PC-9 (cell line): ENCODE measurements around the gene SPATA4. TPM values are rescaled to one million over a fixed set of nuclear protein-coding genes. Genes with fewer than 3 reads are reported as not detected.

Experiments
- BruUV-seq: library from RNA; stranded (reverse); fragments of 400-500 nt; replicated peaks from 2 replicates; lab custom pipeline; 2021; lab: Mats Ljungman, UMichigan
- CTCF ChIA-PET: fragments of 300-600 bp; sonication (Branson Sonifier 250); formaldehyde crosslinking; loops from one replicate; lab custom pipeline; 2022; ENCODE audit warnings: antibody characterized with exemption; lab: Charles Lee
- POLR2A ChIA-PET: fragments of 300-600 bp; sonication (Branson Sonifier 250); formaldehyde crosslinking; loops from one replicate; lab custom pipeline; 2022; ENCODE audit warnings: antibody characterized with exemption; ENCODE audit not compliant: unreplicated experiment; lab: Charles Lee
- DNase-seq, 2 experiments: peaks; one replicate each; pipeline versions ENCODE4 v3.0.0 to v3.0.0-alpha.2; 2015 to 2022; ENCODE audit warnings: mixed read lengths in 1 of 2
- H2AFZ ChIP-seq: fragments of 200-600 bp; sonication (generic); 2 replicates; pipeline ENCODE4 v1.8.1; 2017; ENCODE audit warnings: antibody characterized with exemption
- H3F3A ChIP-seq: fragments of 200-600 bp; sonication (generic); 2 replicates; pipeline ENCODE4 v1.8.1; 2017; ENCODE audit warnings: antibody characterized with exemption, mild to moderate bottlenecking, low read depth; ENCODE audit not compliant: insufficient read depth
- H3K27ac ChIP-seq: fragments of 200-600 bp; sonication (generic); 2 replicates; pipeline ENCODE4 v1.6.1; 2016; ENCODE audit warnings: mixed run types
- H3K27me3 ChIP-seq: fragments of 200-600 bp; sonication (generic); 2 replicates; pipeline ENCODE4 v1.6.1; 2016; ENCODE audit warnings: low read depth, mixed run types; ENCODE audit not compliant: insufficient read depth
- H3K36me3 ChIP-seq: fragments of 200-600 bp; sonication (generic); 2 replicates; pipeline ENCODE4 v1.6.1; 2016; ENCODE audit warnings: low read depth, mixed run types
- H3K4me1 ChIP-seq: fragments of 200-600 bp; sonication (generic); replicated peaks from 2 replicates; pipeline ENCODE4 v1.6.1; 2016; ENCODE audit warnings: mixed run types; ENCODE audit not compliant: insufficient read depth
- H3K4me2 ChIP-seq: fragments of 200-600 bp; sonication (generic); 2 replicates; pipeline ENCODE4 v1.6.1; 2017; ENCODE audit warnings: mixed run types
- H3K4me3 ChIP-seq: fragments of 200-600 bp; sonication (generic); 2 replicates; pipeline ENCODE4 v1.6.1; 2016; ENCODE audit warnings: mixed run types
- H3K79me2 ChIP-seq: fragments of 200-600 bp; sonication (generic); 2 replicates; pipeline ENCODE4 v1.6.1; 2017; ENCODE audit warnings: low read depth, mixed run types
- H3K9me2 ChIP-seq: fragments of 200-600 bp; sonication (generic); 2 replicates; pipeline ENCODE4 v1.8.1; 2017; ENCODE audit warnings: mild to moderate bottlenecking; ENCODE audit not compliant: insufficient read depth
- H3K9me3 ChIP-seq: fragments of 200-600 bp; sonication (generic); 2 replicates; pipeline ENCODE4 v1.8.1; 2016; ENCODE audit warnings: low read depth; ENCODE audit not compliant: insufficient read depth
- H4K20me1 ChIP-seq: fragments of 200-600 bp; sonication (generic); 2 replicates; pipeline ENCODE4 v1.8.1; 2017; ENCODE audit not compliant: insufficient read depth
- EZH2 ChIP-seq: fragments of 200-600 bp; sonication (generic); IDR thresholded peaks from 2 replicates; pipeline ENCODE4 v1.8.0; 2017; ENCODE audit warnings: antibody characterized with exemption, low read depth
- intact Hi-C: fragments of 100-400 bp; cut with micrococcal nuclease; formaldehyde crosslinking; loops from one replicate; pipeline ENCODE4 v1.10.0; 2022; ENCODE audit not compliant: unreplicated experiment
- total RNA-seq: library from RNA; stranded (reverse); gene quantifications from 2 replicates; pipeline ENCODE4 v1.2.3, GENCODE V29; 2021
- TF ChIP-seq, protein P1 (sequence below): fragments of 200-600 bp; sonication (generic); conservative IDR thresholded peaks from 2 replicates; pipeline ENCODE4 v1.6.1; 2017; ENCODE audit warnings: mixed run types, antibody characterized with exemption, mild to moderate bottlenecking, moderate library complexity

The SPATA4 gene
- total RNA-seq, 1 experiment from 2014 or later = 1.1 TPM

DNA sequence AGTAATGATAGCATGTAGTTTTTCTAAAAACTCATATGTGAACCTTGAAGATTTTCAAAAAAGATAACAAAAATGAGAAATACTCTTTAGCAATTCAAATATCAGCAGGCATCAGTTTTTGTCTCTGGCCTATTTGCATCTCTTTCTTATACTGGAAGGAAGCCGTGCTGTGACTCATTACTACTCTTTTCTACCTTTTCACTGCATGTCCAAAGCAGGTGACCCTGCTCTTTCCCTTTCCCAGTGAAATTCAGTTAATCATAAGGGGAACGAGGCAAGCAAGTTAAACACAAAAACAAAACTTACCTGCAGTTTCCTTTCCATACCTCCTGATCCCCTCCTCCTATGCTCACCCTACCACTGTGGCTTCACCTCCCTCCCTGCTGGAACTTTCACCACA lies 9.3 kb downstream of the SPATA4 start:
- TF ChIP-seq, protein P1, sequence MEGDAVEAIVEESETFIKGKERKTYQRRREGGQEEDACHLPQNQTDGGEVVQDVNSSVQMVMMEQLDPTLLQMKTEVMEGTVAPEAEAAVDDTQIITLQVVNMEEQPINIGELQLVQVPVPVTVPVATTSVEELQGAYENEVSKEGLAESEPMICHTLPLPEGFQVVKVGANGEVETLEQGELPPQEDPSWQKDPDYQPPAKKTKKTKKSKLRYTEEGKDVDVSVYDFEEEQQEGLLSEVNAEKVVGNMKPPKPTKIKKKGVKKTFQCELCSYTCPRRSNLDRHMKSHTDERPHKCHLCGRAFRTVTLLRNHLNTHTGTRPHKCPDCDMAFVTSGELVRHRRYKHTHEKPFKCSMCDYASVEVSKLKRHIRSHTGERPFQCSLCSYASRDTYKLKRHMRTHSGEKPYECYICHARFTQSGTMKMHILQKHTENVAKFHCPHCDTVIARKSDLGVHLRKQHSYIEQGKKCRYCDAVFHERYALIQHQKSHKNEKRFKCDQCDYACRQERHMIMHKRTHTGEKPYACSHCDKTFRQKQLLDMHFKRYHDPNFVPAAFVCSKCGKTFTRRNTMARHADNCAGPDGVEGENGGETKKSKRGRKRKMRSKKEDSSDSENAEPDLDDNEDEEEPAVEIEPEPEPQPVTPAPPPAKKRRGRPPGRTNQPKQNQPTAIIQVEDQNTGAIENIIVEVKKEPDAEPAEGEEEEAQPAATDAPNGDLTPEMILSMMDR = no peak
- TF ChIP-seq EZH2 = no peak
- no peak overlapping the region for H3K4me3 ChIP-seq
- ChIA-PET CTCF (no interaction called here), POLR2A (no interaction called here)
- H3K9me3 ChIP-seq = no peaks in the 10 kb centered on the region
- no peaks in the 10 kb centered on the region for H3K9me2 ChIP-seq
- no peaks in the 10 kb centered on the region for H3K27me3 ChIP-seq
- H3K4me2 ChIP-seq = no peak overlapping the region
- H3F3A ChIP-seq = no peaks in the 10 kb centered on the region
- no peak for DNase-seq
- H3K4me1 ChIP-seq = no peaks in the 10 kb centered on the region
- BruUV-seq = no TSS peak
- no peaks in the 10 kb centered on the region for H4K20me1 ChIP-seq
- H3K27ac ChIP-seq = no peak overlapping the region
- H3K36me3 ChIP-seq = no peaks in the 10 kb centered on the region
- H2AFZ ChIP-seq = no peak overlapping the region
- intact Hi-C loops = no loop called here
- H3K79me2 ChIP-seq = no peaks in the 10 kb centered on the region

DNA sequence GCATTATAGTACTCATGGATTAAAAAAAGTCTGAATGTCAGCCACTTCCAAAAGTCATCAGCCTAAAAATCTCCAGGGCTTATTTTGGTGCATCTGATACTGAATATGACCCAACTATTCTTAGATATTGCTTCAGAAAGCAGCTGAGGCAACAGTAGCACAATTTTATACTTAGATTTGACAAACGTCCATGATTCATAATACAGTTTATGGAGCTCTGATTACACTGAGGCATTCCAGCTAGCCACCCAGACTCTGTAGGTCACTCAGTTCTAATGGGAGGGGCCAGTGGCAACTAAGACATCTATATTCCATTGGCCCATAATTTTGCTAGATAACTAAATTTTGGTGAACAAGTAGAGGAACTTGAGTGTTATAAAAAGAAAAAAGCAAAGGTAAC lies 10.3 kb downstream of the SPATA4 start:
- no peak overlapping the region for H3K4me3 ChIP-seq
- BruUV-seq = no TSS peak
- intact Hi-C loops = no loop called here
- H4K20me1 ChIP-seq = no peaks in the 10 kb centered on the region
- no peaks in the 10 kb centered on the region for H3K27me3 ChIP-seq
- ChIA-PET CTCF (no interaction called here), POLR2A (no interaction called here)
- no peak overlapping the region for H3K4me2 ChIP-seq
- H2AFZ ChIP-seq = no peak overlapping the region
- H3K9me2 ChIP-seq = no peaks in the 10 kb centered on the region
- TF ChIP-seq EZH2 = no peak
- TF ChIP-seq, protein P1 = no peak
- H3K36me3 ChIP-seq = no peaks in the 10 kb centered on the region
- H3K9me3 ChIP-seq = no peaks in the 10 kb centered on the region
- peak overlapping the region; percentile 65 for H3K27ac ChIP-seq
- no peaks in the 10 kb centered on the region for H3K4me1 ChIP-seq
- no peaks in the 10 kb centered on the region for H3F3A ChIP-seq
- peak in 1 of 2 experiments; percentile 50 for DNase-seq
- no peaks in the 10 kb centered on the region for H3K79me2 ChIP-seq

DNA sequence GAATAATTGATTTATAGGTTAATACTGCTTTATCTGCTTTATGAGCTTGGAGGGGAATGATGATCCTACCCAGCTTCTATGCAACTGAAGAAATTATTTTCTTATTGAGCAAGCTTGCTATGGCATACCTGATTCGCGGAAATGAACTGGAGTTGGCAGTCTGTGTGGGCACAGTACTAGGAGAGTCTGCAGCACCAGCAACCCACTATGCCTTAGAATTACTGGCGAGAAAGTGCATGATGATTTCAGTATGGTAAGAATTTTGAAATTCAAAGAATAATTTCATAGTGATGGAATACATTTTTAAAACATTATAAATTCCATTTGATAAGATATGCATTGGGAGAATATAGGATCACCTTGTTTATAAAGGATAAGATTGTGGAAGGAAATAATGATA lies 32.3 kb downstream of the SPATA4 start:
- Histone ChIP-seq H3K4me3 (no peak overlapping the region), H3K27me3 (no peaks in the 10 kb centered on the region), H3K27ac (no peak overlapping the region), H3K36me3 (no peaks in the 10 kb centered on the region), H3K79me2 (no peaks in the 10 kb centered on the region), H3F3A (no peaks in the 10 kb centered on the region), H3K9me3 (no peaks in the 10 kb centered on the region), H3K9me2 (no peaks in the 10 kb centered on the region), H2AFZ (no peak overlapping the region), H3K4me2 (no peak overlapping the region), H3K4me1 (no peaks in the 10 kb centered on the region), H4K20me1 (no peaks in the 10 kb centered on the region)
- DNase-seq = no peak
- ChIA-PET CTCF (no interaction called here), POLR2A (no interaction called here)
- no peak for TF ChIP-seq EZH2
- no TSS peak for BruUV-seq
- intact Hi-C loops = no loop called here

DNA sequence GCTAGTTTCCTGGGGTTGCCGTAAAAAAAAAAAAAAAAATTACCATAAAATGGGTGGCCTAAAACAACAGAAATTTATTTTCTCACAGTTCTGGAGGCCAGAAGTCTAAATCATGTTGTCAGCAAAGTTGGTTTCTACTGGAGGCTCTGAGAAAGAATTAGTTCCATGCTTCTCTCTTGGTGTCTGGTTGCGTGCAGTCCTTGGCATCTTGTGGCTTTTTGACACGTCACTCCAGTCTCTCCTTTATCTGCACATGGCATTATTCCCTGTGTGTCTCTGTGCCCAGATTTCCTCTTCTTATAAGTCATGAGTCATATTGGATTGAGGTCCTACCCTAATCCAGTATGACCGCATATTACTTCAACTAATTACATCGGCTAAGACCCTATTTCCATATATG lies 38.7 kb downstream of the SPATA4 start:
- no peak overlapping the region for H3K4me2 ChIP-seq
- H3K27ac ChIP-seq = no peak overlapping the region
- no peaks in the 10 kb centered on the region for H3K79me2 ChIP-seq
- TF ChIP-seq EZH2 = no peak
- TF ChIP-seq, protein P1 = no peak
- intact Hi-C loops = no loop called here
- ChIA-PET POLR2A (no interaction called here), CTCF (no interaction called here)
- H3K9me3 ChIP-seq = no peaks in the 10 kb centered on the region
- H4K20me1 ChIP-seq = no peaks in the 10 kb centered on the region
- no peak for DNase-seq
- H3K4me3 ChIP-seq = no peak overlapping the region
- BruUV-seq = no TSS peak
- no peak overlapping the region for H2AFZ ChIP-seq
- no peaks in the 10 kb centered on the region for H3K27me3 ChIP-seq
- H3K4me1 ChIP-seq = no peaks in the 10 kb centered on the region
- no peaks in the 10 kb centered on the region for H3K9me2 ChIP-seq
- no peaks in the 10 kb centered on the region for H3K36me3 ChIP-seq
- no peaks in the 10 kb centered on the region for H3F3A ChIP-seq
